HG03064 (cell line): ENCODE measurements around the gene MAP4K3.

Experiments used
- ATAC-seq: cut with Tn5 transposase; IDR thresholded peaks from one replicate; pipeline ENCODE4 v1.9.1; 2021; ENCODE audit warnings: low read depth; ENCODE audit not compliant: unreplicated experiment

MAP4K3 gene

GRCh38 chr2:39447266-39448168 lies 10.4 kb upstream of the MAP4K3 start:
- ATAC-seq = no peak

GRCh38 chr2:39445934-39446333 lies 8.8 kb upstream of the MAP4K3 start:
- ATAC-seq = no peak

GRCh38 chr2:39443009-39443408 lies 5.9 kb upstream of the MAP4K3 start:
- no peak for ATAC-seq

- ATAC-seq = peak; percentile 53
Measured at GRCh38 chr2:39437522-39438296, 624 bp upstream of the MAP4K3 start.

GRCh38 chr2:39435741-39436591 lies 1.1 kb downstream of the MAP4K3 start:
- ATAC-seq = no peak

- ATAC-seq = no peak
Measured at GRCh38 chr2:39435234-39435633, 1.9 kb downstream of the MAP4K3 start.

GRCh38 chr2:39434233-39434897 lies 2.7 kb downstream of the MAP4K3 start:
- no peak for ATAC-seq

GRCh38 chr2:39433586-39434195 lies 3.4 kb downstream of the MAP4K3 start:
- no peak for ATAC-seq

- no peak for ATAC-seq
Measured at GRCh38 chr2:39432701-39433100, 4.4 kb downstream of the MAP4K3 start.

- no peak for ATAC-seq
Measured at GRCh38 chr2:39431592-39432316, 5.3 kb downstream of the MAP4K3 start.

- no peak for ATAC-seq
Measured at GRCh38 chr2:39429746-39430145, 7.3 kb downstream of the MAP4K3 start.

- ATAC-seq = no peak
Measured at GRCh38 chr2:39424951-39425350, 12.1 kb downstream of the MAP4K3 start.

- no peak for ATAC-seq
Measured at GRCh38 chr2:39422700-39423099, 14.4 kb downstream of the MAP4K3 start.

GRCh38 chr2:39421354-39421753 lies 15.7 kb downstream of the MAP4K3 start:
- no peak for ATAC-seq

- no peak for ATAC-seq
Measured at GRCh38 chr2:39419282-39420223, 17.5 kb downstream of the MAP4K3 start.

- no peak for ATAC-seq
Measured at GRCh38 chr2:39418491-39418890, 18.6 kb downstream of the MAP4K3 start.

GRCh38 chr2:39416140-39416539 lies 20.9 kb downstream of the MAP4K3 start:
- ATAC-seq = no peak
